ENCODE data around the gene MAN1C1.

MAN1C1 gene

GRCh38 chr1:25616095-25616986 is at the start of gene MAN1C1:
Gene MAN1C1, plus strand, starts transcription at chr1:25616791. Its CDS starts 1,007 bp downstream, at chr1:25617798.
- peak; percentile 75 for DNase-seq (ENCODE audit: low spot score)

GRCh38 chr1:25567710-25568089 is 48.9 kb upstream of the MAN1C1 start:
- DNase-seq (ENCODE audit: low spot score) = no peak

- no peak for DNase-seq (ENCODE audit: low spot score)
These were observed 48.3 kb upstream of the MAN1C1 start for GRCh38 chr1:25568090-25568833.

- no peak for DNase-seq (ENCODE audit: low spot score)
These were observed 47.6 kb upstream of the MAN1C1 start for GRCh38 chr1:25568834-25569596.

- DNase-seq (ENCODE audit: low spot score) = no peak
These were observed 46.8 kb upstream of the MAN1C1 start for GRCh38 chr1:25569597-25570396.

GRCh38 chr1:25570798-25571521 is 45.6 kb upstream of the MAN1C1 start:
- no peak for DNase-seq (ENCODE audit: low spot score)

- no peak for DNase-seq (ENCODE audit: low spot score)
These were observed 45.0 kb upstream of the MAN1C1 start for GRCh38 chr1:25571522-25571970.

GRCh38 chr1:25572107-25572506 is 44.5 kb upstream of the MAN1C1 start:
- no peak for DNase-seq (ENCODE audit: low spot score)

GRCh38 chr1:25572708-25573590 is 43.6 kb upstream of the MAN1C1 start:
- no peak for DNase-seq (ENCODE audit: low spot score)

- DNase-seq (ENCODE audit: low spot score) = no peak
These were observed 43.0 kb upstream of the MAN1C1 start for GRCh38 chr1:25573591-25573930.

GRCh38 chr1:25573961-25574360 is 42.6 kb upstream of the MAN1C1 start:
- DNase-seq (ENCODE audit: low spot score) = no peak

- DNase-seq (ENCODE audit: low spot score) = no peak
These were observed 41.4 kb upstream of the MAN1C1 start for GRCh38 chr1:25575191-25575590.

- no peak for DNase-seq (ENCODE audit: low spot score)
These were observed 40.0 kb upstream of the MAN1C1 start for GRCh38 chr1:25576459-25577133.

- DNase-seq (ENCODE audit: low spot score) = no peak
These were observed 39.3 kb upstream of the MAN1C1 start for GRCh38 chr1:25577134-25577920.

- DNase-seq (ENCODE audit: low spot score) = no peak
These were observed 37.0 kb upstream of the MAN1C1 start for GRCh38 chr1:25579292-25580252.

- DNase-seq (ENCODE audit: low spot score) = no peak
These were observed 35.7 kb upstream of the MAN1C1 start for GRCh38 chr1:25580927-25581326.

- no peak for DNase-seq (ENCODE audit: low spot score)
These were observed 34.8 kb upstream of the MAN1C1 start for GRCh38 chr1:25581764-25582163.

Measured in hematopoietic multipotent progenitor cell treated with erythropoietin and hydrocortisone succinate and interleukin-3 and kit ligand, for 17 days (in vitro differentiated cells).